ENCODE data around the gene DCDC2. TPM values are rescaled to one million over a fixed set of nuclear protein-coding genes. Genes with fewer than 3 reads are reported as not detected.

DCDC2 gene
- total RNA-seq, 6 experiments from 2014 or later: not detected

DNA sequence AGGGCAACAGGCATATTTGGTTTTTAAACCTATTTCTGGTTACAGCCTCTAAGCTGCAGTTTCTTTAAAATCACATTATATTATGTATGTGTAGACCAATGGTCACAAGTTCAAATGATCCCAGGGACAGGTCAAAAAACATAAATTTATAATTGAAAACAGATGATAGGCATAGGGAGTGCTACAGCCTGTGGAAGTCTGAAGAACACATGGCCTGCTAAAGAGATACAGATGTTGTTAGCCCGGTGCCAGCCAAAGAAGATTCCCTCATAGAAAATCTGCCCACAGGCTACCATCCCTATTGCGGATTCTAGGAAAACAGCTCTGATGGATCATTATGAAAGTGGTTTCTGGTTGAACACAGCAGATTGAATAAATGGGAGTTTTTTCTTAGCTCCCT, 166.5 kb downstream of the DCDC2 start:
- H3K36me3 Mint-ChIP-seq (ENCODE audit: low read depth): no peaks in the 10 kb centered on the region

DNA sequence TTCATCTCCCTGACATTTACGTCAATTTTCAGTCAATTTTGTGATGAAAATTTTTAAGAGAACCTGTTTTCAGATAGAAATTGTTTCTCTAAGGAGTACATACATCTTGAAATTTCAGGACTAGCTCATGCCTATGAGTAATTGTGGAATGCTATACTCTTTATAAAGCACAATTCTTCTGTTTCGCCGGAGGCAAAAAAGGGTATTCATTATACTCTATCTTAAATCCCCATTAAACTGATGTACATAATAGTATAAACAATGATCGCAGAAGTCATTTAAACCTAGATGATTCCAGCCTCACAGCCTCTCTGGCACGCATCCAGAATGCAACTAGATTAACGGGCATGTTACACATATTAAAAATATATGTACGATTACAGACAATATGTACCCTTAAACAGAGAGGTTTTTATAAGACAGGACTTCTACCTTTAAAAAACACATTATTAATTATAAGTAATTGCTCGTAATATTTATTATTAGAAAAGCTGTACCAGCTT, 169.2 kb downstream of the DCDC2 start:
- H3K27ac Mint-ChIP-seq: no peak overlapping the region

More for the DNA sequence above, 166.5 kb downstream of the DCDC2 start:
- Mint-ChIP-seq H3K27me3 (ENCODE audit: insufficient read depth) (no peaks in the 10 kb centered on the region), H3K27ac (no peak overlapping the region), H3K4me1 (ENCODE audit: low read depth) (no peaks in the 10 kb centered on the region), H3K4me3 (no peak overlapping the region), H3K9me3 (peaks cover 28% of the 10 kb centered on the region)
- TF ChIP-seq, protein P1, sequence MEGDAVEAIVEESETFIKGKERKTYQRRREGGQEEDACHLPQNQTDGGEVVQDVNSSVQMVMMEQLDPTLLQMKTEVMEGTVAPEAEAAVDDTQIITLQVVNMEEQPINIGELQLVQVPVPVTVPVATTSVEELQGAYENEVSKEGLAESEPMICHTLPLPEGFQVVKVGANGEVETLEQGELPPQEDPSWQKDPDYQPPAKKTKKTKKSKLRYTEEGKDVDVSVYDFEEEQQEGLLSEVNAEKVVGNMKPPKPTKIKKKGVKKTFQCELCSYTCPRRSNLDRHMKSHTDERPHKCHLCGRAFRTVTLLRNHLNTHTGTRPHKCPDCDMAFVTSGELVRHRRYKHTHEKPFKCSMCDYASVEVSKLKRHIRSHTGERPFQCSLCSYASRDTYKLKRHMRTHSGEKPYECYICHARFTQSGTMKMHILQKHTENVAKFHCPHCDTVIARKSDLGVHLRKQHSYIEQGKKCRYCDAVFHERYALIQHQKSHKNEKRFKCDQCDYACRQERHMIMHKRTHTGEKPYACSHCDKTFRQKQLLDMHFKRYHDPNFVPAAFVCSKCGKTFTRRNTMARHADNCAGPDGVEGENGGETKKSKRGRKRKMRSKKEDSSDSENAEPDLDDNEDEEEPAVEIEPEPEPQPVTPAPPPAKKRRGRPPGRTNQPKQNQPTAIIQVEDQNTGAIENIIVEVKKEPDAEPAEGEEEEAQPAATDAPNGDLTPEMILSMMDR (IDR thresholded peaks at IDR 0.05): no peak
- DNase-seq: no peak

DNA sequence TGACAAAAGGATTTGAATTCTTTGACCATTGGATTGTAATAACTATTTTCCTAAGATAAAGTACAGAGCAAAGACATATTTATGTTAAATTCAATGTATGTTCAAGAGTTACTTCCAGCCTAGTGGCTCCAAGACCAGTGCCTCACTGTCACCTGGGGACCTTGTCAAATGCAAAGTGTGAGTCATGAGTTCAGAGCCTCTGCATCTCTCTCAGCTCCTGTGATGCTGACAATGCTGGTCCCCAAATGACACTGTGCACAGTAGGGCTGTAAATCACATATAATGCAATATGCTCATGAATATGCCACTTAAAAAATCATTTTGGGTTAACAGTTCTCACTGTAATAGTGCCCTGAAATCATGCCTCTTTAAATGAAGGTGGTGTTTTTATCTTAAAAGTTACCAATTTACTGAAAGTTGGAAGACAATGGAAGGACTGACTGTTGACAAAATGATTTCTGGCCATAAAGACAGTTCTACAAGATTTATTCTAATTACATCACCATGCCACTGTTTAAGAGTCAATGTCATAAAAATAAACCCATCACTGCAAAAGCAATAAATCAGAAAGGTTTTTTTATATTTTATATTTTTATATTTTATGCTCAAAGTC, 169.8 kb downstream of the DCDC2 start:
- H3K4me1 Mint-ChIP-seq (ENCODE audit: low read depth): no peaks in the 10 kb centered on the region
- H3K27ac Mint-ChIP-seq: no peak overlapping the region
- no peaks in the 10 kb centered on the region for H3K36me3 Mint-ChIP-seq (ENCODE audit: low read depth)
- DNase-seq: no peak
- H3K27me3 Mint-ChIP-seq (ENCODE audit: insufficient read depth): no peaks in the 10 kb centered on the region
- peaks cover 42% of the 10 kb centered on the region for H3K9me3 Mint-ChIP-seq
- no peak overlapping the region for H3K4me3 Mint-ChIP-seq
- TF ChIP-seq, protein P1 (IDR thresholded peaks at IDR 0.05): no peak

More for the DNA sequence above, 169.2 kb downstream of the DCDC2 start:
- Mint-ChIP-seq H3K4me3 (no peak overlapping the region), H3K4me1 (ENCODE audit: low read depth) (no peaks in the 10 kb centered on the region), H3K27me3 (ENCODE audit: insufficient read depth) (no peaks in the 10 kb centered on the region), H3K36me3 (ENCODE audit: low read depth) (no peaks in the 10 kb centered on the region), H3K9me3 (peaks cover 43% of the 10 kb centered on the region)
- no peak for DNase-seq
- TF ChIP-seq, protein P1 (IDR thresholded peaks at IDR 0.05): no peak

DNA sequence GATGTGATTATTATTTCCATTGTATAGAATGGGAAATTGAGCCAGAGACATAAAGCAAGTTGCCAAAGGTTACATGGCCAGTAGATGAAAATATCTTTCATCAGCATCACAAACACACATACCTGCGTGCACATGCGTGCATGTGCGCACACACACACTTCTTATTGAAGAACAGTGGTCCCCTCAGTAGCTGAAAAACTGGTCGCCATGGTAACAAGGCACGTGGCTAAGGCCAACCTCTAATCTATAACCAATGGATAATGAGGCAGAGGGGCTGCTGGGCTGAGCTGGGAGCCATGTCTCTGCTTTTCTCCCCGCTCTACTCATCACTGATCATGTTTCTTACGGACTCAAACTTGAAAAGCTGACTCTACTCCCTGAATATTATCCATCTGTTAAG, 171.5 kb downstream of the DCDC2 start:
- Mint-ChIP-seq H3K4me3 (no peak overlapping the region), H3K27me3 (ENCODE audit: insufficient read depth) (no peaks in the 10 kb centered on the region)
- TF ChIP-seq, protein P1 (IDR thresholded peaks at IDR 0.05): no peak

GRCh38 chr6:24183584-24183983, 174.3 kb downstream of the DCDC2 start:
- H3K36me3 Mint-ChIP-seq (ENCODE audit: low read depth): peaks cover under 1% of the 10 kb centered on the region; the same call in 1 of the 2 replicates
- no peak for DNase-seq
- TF ChIP-seq, protein P1 (IDR thresholded peaks at IDR 0.05): no peak
- H3K27me3 Mint-ChIP-seq (ENCODE audit: insufficient read depth): no peaks in the 10 kb centered on the region
- no peaks in the 10 kb centered on the region for H3K4me1 Mint-ChIP-seq (ENCODE audit: low read depth)
- peaks cover 51% of the 10 kb centered on the region for H3K9me3 Mint-ChIP-seq
- no peak overlapping the region for H3K27ac Mint-ChIP-seq
- no peak overlapping the region for H3K4me3 Mint-ChIP-seq

More for the DNA sequence above, 171.5 kb downstream of the DCDC2 start:
- no peaks in the 10 kb centered on the region for H3K36me3 Mint-ChIP-seq (ENCODE audit: low read depth)
- peaks cover 45% of the 10 kb centered on the region for H3K9me3 Mint-ChIP-seq
- no peak overlapping the region for H3K27ac Mint-ChIP-seq
- DNase-seq: no peak
- H3K4me1 Mint-ChIP-seq (ENCODE audit: low read depth): no peaks in the 10 kb centered on the region

All from HFFc6 (cell line).